Right lobe of liver (tissue), 4 donors: ENCODE measurements around the gene PTPRT.

Experiments
- CTCF ChIP-seq, 4 donors: fragments of 200-600 bp in 3 of 4; fragments of 450-650 bp in 1 of 4; IDR thresholded peaks; one replicate each; pipeline versions ENCODE4 v1.5.1 to v1.8.0; 2016 to 2022; ENCODE audit warnings: antibody characterized with exemption in 4 of 4, mild to moderate bottlenecking in 2 of 4
- POLR2A ChIP-seq: fragments of 450-650 bp; IDR thresholded peaks from one replicate; pipeline ENCODE4 v1.6.1; 2017; ENCODE audit warnings: antibody characterized with exemption, mild to moderate bottlenecking
- donor health status: DM: no; HTN: no; CAD: no.
- donor health status: DM: no; HTN: no; CAD: no.
- donor health status: DM: no; HTN: yes; CAD: no.

DNA sequence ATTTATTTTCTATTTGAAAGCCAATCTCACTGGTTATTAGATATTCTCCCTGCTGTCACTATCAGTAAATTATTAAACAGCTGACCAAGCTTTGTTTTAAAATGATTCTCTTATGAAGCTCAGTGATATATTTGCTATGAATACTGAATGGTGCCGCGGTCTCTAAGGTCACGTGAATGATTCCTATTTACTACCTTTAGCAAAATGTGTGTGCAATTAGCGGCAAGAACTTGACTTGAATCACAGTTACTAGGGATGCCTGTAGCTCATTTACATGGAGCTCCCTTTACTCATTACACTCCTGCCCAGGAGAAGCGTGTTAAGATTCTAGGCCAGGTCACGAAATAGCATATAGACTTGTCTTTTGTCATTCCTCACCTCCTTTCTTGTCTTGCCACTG is 12.4 kb upstream of the PTPRT start:
- TF ChIP-seq CTCF (IDR thresholded peaks at IDR 0.05) (no peak), POLR2A (no peak)
